GM12864 (cell line): Measurements from ENCODE around the gene MYO16.

Experiments
- DNase-seq: peaks from one replicate; pipeline ENCODE4 v3.0.0-alpha.2; 2011; ENCODE audit warnings: low read depth
- H3K4me3 ChIP-seq: 2 replicates; pipeline ENCODE4 v1.5.1; 2011; ENCODE audit warnings: mild to moderate bottlenecking, low read depth, low read length, control low read depth
- TF ChIP-seq, protein P1 (sequence below): IDR thresholded peaks from 2 replicates; pipeline ENCODE4 v1.5.1; 2011; ENCODE audit warnings: low read depth, mild to moderate bottlenecking, moderate library complexity, low read length, control low read depth, inconsistent platforms; ENCODE audit errors: missing control alignments

Gene MYO16

GRCh38 chr13:108830916-108831315 lies 201.5 kb downstream of the MYO16 start:
- DNase-seq: no peak
- no peak overlapping the region for H3K4me3 ChIP-seq
- TF ChIP-seq, protein P1, sequence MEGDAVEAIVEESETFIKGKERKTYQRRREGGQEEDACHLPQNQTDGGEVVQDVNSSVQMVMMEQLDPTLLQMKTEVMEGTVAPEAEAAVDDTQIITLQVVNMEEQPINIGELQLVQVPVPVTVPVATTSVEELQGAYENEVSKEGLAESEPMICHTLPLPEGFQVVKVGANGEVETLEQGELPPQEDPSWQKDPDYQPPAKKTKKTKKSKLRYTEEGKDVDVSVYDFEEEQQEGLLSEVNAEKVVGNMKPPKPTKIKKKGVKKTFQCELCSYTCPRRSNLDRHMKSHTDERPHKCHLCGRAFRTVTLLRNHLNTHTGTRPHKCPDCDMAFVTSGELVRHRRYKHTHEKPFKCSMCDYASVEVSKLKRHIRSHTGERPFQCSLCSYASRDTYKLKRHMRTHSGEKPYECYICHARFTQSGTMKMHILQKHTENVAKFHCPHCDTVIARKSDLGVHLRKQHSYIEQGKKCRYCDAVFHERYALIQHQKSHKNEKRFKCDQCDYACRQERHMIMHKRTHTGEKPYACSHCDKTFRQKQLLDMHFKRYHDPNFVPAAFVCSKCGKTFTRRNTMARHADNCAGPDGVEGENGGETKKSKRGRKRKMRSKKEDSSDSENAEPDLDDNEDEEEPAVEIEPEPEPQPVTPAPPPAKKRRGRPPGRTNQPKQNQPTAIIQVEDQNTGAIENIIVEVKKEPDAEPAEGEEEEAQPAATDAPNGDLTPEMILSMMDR: no peak

GRCh38 chr13:108833531-108833930 lies 204.1 kb downstream of the MYO16 start:
- DNase-seq: no peak
- H3K4me3 ChIP-seq: no peak overlapping the region
- TF ChIP-seq, protein P1: no peak

DNA sequence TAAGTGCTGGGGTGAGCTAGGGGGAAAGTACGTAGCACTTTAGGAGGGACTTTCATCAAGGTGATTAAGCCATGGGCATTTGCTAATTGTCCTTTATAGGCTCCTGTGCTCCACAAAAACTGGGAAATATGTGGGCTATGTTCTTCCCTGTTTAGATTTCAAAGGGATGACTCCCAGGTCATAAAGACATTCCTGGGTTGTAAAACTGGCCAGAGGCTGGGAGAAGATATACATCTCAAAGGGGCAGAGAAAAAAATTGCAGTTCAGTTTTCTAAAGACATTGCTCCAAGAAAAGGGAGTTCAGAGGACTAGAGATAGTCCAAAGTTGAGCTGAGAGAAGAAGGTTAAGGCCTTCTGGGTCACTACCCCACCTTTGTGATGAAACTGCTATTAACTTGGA lies 204.8 kb downstream of the MYO16 start:
- H3K4me3 ChIP-seq: no peak overlapping the region
- TF ChIP-seq, protein P1: no peak
- DNase-seq: no peak

GRCh38 chr13:108835083-108835482 lies 205.7 kb downstream of the MYO16 start:
- no peak overlapping the region for H3K4me3 ChIP-seq
- no peak for DNase-seq
- TF ChIP-seq, protein P1: no peak

DNA sequence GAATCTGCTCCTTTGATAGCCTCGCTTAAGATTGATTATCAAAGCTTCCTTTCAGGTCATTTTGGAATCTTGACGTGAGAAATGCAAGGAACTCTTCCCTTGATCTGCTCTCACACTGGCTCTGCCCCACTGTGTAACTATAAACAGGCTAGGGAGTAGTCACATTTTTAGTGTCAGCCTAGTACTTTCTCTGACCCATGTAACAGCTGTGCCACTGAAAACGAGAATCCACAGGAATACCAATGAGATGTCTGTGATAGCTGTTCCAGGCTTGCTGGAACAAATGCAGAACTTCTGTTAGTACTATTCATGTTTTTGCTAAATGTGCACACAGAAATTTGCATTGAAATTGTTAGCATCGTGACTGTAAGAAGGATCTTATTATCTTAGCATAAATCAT lies 221.3 kb downstream of the MYO16 start:
- TF ChIP-seq, protein P1: no peak
- no peak overlapping the region for H3K4me3 ChIP-seq
- no peak for DNase-seq

- DNase-seq: no peak
- no peak overlapping the region for H3K4me3 ChIP-seq
- TF ChIP-seq, protein P1: no peak
Measured at GRCh38 chr13:108851660-108852059, 222.2 kb downstream of the MYO16 start.

DNA sequence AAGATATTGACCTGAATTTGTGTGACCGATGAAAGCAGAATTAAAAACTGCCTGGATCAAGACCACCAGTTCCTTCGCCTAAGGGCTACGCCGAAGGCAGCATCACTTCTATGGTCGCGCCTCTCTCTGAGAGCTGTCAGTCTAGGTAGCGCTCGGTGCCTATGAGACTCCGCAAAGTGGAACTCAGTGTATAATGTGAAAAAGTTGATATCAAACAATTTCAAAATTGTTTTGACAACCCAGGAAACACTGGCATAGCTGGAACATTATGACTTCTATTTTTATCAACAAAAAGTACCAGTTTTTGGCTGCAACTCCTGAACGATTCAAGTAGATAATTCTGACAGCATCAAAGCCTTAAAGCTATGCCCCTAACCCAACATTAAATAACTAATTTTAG lies 223.6 kb downstream of the MYO16 start:
- TF ChIP-seq, protein P1: no peak
- H3K4me3 ChIP-seq: no peak overlapping the region
- DNase-seq: no peak
